Panc1 (cell line): ENCODE results near the gene LMNB1.
"Not testable (repeated sequence)": the region's sequence is repeated elsewhere in the genome, so short reads cannot be mapped to it uniquely, and the experiment has no call there.

Experiments used
- POLR2AphosphoS5 ChIP-seq: IDR thresholded peaks from 2 replicates; pipeline ENCODE4 v1.6.1; 2012; ENCODE audit warnings: mild to moderate bottlenecking, low read depth, low read length, moderate library complexity
- TF ChIP-seq, protein P1 (sequence below): fragments of 450-650 bp; IDR thresholded peaks from 2 replicates; pipeline ENCODE4 v1.5.1; 2017; ENCODE audit warnings: mild to moderate bottlenecking

- TF ChIP-seq, protein P1, sequence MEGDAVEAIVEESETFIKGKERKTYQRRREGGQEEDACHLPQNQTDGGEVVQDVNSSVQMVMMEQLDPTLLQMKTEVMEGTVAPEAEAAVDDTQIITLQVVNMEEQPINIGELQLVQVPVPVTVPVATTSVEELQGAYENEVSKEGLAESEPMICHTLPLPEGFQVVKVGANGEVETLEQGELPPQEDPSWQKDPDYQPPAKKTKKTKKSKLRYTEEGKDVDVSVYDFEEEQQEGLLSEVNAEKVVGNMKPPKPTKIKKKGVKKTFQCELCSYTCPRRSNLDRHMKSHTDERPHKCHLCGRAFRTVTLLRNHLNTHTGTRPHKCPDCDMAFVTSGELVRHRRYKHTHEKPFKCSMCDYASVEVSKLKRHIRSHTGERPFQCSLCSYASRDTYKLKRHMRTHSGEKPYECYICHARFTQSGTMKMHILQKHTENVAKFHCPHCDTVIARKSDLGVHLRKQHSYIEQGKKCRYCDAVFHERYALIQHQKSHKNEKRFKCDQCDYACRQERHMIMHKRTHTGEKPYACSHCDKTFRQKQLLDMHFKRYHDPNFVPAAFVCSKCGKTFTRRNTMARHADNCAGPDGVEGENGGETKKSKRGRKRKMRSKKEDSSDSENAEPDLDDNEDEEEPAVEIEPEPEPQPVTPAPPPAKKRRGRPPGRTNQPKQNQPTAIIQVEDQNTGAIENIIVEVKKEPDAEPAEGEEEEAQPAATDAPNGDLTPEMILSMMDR, result not testable (repeated sequence)
- TF ChIP-seq POLR2AphosphoS5, result not testable (repeated sequence)
Measured at GRCh38 chr5:126793648-126794047, 16.7 kb downstream of the LMNB1 start.
